ENCODE data around the gene MRPL55. TPM values are rescaled to one million over a fixed set of nuclear protein-coding genes. Genes with fewer than 3 reads are reported as not detected.
"Not testable (repeated sequence)": the region's sequence is repeated elsewhere in the genome, so short reads cannot be mapped to it uniquely, and the experiment has no call there.

The MRPL55 gene
- polyA plus RNA-seq, 5 donors = 30.3 to 54.2 (median 38.9) TPM

GRCh38 chr1:228134591-228134990 lies 25.5 kb upstream of the MRPL55 start:
- DNase-seq = no peak

DNA sequence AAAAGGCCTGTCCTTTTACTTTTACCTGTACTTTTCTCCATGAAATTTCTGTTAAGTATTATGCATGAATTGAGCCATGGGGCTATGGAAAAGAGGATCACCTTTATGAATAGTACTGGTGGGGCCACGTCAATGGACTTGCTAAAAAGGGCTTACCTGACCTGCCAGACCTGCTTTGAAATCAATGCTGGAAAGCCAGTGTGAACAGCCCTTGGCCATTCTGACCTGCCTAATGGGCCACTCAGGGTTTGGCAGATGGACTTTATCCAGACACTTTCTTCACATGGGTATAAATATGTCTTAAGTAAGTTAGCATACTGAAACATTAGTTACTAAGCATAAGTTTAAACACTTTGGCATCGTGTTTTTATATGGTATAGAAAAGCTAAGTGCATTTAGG lies 22.7 kb upstream of the MRPL55 start:
- no peak for DNase-seq

DNA sequence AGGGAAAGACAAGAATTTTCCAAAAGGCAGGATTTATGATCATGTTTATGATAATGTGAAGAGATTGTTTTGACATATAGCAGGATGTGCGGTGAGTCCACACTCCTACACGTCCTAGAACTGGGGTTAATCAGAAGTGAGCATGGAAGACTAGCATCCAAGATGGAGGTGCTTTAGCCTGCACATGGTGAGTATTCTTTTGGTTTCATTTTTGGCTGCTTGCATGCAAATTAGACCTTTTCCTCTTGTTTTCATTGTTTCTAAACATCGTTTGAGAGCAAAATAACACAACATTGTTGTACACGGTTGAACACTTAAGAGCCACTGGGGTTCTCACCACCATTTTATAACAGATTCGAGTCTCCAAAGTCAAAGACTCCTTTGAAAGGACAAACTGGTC lies 16.1 kb upstream of the MRPL55 start:
- no peak for DNase-seq

GRCh38 chr1:228123505-228123904 lies 14.4 kb upstream of the MRPL55 start:
- no peak for DNase-seq

DNA sequence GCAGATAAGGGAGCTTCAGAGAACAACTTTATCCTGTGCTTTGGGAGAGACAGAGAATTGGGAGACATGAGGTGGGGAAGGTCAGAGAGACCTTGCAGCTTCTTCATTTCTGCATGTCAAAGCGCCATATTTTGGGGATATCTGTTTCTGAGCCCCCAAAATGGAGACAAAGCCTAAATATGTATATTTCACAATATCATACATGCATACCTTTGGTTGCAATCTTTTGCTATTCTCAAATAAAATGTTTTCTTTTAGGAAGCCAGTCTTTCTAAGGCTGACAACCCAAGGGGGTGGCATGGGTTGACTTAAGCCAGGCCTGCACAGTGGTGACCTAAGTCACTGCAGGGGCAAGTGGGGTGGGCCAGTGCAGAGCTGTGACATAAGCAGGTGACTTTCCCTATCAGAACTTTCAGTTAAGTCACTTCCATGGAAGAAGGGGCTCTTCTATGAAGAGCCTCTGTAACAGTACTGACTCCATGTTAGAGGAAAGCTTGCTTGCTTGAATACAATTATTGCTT lies 13.9 kb upstream of the MRPL55 start:
- no peak for DNase-seq

DNA sequence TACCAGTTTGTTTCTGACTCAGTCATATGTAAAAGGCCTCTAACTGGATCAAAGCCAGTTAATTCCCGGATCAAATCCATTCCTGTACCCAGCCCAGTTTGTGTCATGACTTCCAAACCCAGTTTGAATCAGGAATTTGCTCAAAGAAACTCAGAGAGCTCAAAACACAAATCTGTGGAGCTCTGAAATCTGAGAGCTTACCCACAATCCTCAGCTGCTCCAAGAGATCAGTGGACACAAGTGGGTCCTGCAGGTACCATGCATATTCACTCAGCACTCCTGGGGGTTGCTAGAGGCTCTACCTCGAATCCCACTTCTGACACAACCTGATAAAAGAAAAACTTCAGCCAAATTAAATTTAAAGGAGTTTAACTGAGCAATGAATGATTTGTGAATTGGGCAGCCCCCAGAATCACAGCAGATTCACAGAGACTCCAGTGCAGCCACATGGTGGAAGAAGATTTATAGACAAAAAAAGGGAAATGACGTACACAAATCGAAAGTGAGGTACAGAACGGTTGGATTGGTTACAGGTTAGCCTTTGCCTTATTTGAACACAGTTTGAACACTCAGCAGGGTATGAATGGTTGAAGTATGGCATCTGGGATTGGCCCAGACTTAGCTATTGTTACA lies 11.9 kb upstream of the MRPL55 start:
- DNase-seq = no peak

GRCh38 chr1:228120351-228120750 lies 11.3 kb upstream of the MRPL55 start:
- no peak for DNase-seq

- DNase-seq = no peak
Observed at GRCh38 chr1:228118040-228118439, 8.9 kb upstream of the MRPL55 start.

- DNase-seq = no peak
Observed at GRCh38 chr1:228117335-228117734, 8.2 kb upstream of the MRPL55 start.

DNA sequence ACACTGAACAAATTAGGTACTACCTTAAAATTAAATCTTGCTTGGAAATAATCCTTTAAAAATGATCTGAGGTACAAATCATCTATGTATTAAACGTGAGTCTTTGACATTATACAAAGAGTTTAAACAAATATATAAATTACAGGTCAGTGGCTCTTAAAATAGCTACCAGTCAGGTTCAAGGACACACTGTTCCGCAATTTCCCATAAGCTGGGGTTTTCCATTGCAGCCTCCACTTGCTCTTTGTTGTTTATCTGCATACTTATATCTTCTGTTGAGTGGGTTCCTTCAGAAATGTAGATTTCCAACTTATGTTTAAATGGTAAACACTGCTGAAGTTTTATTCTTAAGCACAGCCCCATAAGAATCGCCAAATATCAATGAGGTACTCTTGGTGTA lies 5.7 kb upstream of the MRPL55 start:
- DNase-seq = no peak

GRCh38 chr1:228112617-228113016 lies 3.5 kb upstream of the MRPL55 start:
- DNase-seq = no peak

- no peak for DNase-seq
Observed at GRCh38 chr1:228112167-228112566, 3.1 kb upstream of the MRPL55 start.

DNA sequence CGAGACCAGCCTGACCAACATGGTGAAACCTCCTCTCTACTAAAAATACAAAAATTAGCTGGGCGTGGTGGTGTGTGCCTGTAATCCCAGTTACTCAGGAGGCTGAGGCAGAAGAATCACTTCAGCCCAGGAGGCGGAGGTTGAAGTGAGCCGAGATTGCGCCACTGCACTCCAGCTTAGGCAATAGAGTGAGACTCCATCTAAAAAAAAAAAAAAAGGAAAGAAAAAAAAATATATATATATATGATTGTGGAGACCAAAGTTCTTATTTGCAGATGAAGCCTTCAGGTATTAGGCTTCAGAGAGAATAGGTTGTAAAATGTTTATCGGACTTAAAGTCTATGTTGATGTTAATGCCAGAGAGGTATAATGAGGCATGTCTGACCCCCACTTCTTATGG lies 2.2 kb upstream of the MRPL55 start:
- not testable (repeated sequence) for DNase-seq

DNA sequence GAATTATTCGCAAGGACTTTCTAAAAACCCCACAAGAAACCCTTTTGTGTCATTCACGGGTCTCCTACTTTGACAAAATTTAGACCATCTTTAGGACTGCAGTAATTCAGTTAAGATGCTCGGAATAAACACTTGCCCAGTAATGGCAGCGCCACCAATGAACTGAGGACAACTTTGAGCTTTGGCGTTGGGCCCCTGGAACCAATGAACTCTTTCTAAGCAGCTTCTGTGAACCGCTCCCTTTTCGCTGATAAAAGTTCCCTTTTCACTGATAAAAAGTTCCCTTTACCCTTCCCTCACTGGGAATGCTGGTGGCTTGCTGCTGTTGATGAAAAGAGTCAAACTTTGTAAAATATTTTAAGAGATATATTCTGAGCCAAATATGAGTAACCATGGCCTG lies 1.5 kb upstream of the MRPL55 start:
- DNase-seq = no peak

DNA sequence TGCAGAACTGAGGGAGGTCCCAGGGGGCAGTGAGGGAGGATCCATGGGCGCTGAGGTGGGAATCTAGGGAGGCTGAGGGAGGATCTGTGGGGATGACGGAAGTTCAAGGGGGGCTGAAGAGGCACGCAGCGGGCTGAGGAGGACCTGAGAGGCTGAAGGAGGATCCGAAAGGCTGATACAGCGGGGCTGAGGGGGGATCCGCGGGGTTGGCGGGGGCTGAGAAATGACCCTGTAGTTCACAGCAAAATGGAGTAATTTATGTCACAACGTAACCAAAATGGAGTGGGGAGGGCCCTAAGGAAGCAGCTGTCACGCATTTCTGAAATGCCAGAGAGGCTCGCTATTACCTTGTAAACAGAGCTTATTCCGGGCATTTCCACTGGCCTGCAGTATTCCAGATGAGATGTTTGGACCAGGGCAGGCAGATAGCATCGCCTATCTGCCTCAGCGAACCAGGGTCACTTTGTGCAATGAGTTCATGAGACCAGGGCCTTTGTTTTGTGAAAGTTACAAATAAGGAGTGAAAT lies 926 bp upstream of the MRPL55 start:
- no peak for DNase-seq

DNA sequence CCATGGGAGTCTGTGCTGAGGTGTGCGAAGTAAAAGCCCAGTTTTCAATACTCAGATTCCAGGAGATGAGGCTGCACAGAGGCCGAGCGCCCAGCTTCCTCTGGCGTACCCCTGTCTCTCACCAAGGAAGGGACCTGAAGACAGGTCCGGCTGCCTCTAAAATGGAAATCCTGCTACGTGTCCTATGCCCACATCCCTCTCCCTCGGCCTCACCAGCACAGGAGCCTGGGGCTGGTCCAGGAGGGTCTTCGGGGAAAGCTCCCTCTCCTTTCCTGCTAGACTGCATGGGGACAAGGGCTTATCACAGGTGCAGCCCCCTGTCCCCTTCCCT lies 392 bp downstream of the MRPL55 start:
- no peak for DNase-seq

GRCh38 chr1:228108055-228108690 lies 926 bp downstream of the MRPL55 start:
- DNase-seq = no peak

DNA sequence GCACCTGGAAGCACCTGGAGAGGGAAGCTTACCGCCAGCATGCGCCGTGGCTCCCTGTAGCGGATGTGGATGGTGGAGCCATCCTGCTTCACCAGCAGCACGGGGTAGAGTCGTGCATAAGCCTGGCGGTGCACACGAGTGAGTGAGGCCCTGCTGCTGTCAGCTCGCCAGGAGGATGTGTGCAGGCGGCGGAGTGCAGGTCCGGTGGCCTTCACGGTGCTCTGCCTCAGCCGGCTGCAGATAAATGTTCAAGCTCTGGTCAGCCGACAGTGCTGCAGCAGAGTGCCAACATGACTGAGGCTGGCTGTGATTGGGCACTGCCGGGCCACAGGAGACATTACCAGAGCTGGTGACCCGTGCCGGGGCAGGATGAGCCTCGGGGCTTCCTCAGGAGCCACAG lies 1.5 kb downstream of the MRPL55 start:
- no peak for DNase-seq

- no peak for DNase-seq
Observed at GRCh38 chr1:228106800-228107054, 2.4 kb downstream of the MRPL55 start.

- DNase-seq = no peak
Observed at GRCh38 chr1:228105996-228106799, 2.9 kb downstream of the MRPL55 start.

- DNase-seq = no peak
Observed at GRCh38 chr1:228105270-228105995, 3.7 kb downstream of the MRPL55 start.

DNA sequence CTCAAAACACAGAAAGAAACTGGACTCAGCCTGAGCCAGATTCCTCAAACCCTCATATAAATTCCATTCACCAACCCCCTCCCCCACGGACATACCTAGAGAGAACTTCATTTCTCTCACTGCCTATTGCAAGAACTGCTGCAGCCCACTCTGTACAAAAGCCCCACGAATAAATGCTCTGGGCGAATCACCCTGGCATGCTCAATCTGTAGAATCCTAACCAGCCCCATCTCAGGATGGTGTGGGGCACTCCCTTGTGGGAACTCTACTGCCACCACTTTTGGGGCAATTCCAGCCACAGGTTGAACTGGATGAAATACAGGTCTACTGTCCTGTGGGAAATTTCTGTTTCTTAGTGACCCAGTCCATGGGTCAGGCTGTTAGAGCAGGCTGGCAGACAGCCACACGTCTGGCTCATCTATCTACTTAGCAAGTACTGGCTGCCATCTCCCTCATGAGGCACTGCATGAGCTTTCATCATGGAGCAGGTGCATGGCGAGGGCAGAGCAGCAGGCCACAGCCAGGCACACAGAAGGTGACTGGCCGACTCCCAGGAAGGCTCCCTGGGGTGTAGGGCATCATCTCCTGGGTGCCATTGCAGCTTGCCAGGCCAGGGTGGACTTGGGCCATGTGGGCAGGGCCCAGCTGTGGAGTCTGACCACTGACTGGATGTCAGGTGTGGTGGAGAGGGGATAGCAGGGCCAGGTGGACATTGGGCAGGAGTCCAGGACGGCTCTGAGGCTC lies 4.4 kb downstream of the MRPL55 start:
- DNase-seq = no peak
